Suppressor macrophage treated with lipopolysaccharide for 1 hour (primary cell): ENCODE measurements around the gene TNFSF9.
"Not testable (repeated sequence)": the region's sequence is repeated elsewhere in the genome, so short reads cannot be mapped to it uniquely, and the experiment has no call there.

Experiments used
- DNase-seq, 3 donors: peaks; one replicate each; pipeline ENCODE4 v3.0.0-alpha.2; 2020 to 2022

TNFSF9 gene

DNA sequence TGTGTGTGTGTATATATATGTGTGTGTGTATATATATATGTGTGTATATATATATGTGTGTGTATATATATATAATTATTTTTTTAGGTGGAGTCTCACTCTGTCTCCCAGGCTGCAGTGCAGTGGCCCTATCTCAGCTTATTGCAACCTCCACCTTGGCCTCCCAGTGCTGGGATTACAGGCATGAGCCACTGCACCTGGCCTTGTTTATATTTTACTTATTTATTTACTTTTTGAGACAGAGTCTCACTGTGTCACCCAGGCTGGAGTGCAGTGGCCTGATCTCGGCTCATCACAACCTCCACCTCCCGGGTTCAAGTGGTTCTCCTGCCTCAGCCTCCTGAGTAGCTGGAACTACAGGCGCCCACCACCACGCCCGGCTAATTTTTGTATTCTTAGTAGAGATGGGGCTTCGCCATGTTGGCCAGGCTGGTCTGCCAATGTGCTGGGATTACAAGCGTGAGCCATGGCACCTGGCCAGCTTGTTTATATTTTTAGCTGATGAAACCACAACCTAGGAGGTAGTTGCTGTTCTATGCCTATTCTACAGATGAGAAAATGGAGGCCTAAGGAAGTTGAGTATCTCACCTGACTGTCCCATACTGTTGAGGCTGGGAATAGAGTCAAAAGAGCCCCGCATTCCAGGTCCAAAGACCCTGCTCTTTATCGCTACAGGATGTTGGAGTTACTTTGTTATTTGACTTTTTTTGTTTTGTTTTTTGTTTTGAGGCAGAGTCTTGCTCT, 22.6 kb upstream of the TNFSF9 start:
- DNase-seq = not testable (repeated sequence)

GRCh38 chr19:6509118-6509971, 21.5 kb upstream of the TNFSF9 start:
- DNase-seq = peak; percentile 39 to 59 (median 47)

- no peak for DNase-seq
Measured at GRCh38 chr19:6510618-6511017, 20.2 kb upstream of the TNFSF9 start.

- no peak for DNase-seq
Measured at GRCh38 chr19:6514089-6514488, 16.7 kb upstream of the TNFSF9 start.

DNA sequence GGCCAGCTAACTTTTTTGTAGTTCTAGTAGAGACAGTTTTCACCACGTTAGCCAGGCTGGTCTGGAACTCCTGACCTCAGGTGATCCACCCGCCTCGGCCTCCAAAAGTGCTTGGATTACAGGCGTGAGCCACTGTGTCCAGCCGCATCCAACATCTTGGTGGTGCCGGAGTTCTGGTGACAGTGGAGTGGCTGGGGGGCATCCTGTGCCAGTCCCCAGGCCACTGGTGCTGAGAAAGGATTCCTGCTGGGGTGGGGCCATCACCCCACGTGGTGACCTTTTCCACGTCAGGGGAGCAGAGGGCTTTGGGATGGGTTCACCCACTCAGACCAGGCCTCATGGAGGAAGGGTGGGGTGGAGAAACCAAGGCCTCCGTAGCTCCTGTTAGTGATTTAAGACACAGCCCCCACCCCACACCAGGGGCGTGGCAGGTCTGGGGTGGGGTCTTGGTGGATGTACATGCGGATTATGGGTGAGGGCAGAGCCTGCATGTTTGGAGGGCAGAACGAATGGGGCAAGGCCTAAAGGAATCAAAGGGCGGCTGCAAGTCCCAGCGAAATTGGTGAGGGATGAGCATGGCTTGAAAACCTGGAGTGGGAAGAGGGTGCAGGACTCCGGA, 15.8 kb upstream of the TNFSF9 start:
- no peak for DNase-seq

- peak; percentile 97 to 98 (median 97) for DNase-seq
Measured at GRCh38 chr19:6516018-6516658, 14.7 kb upstream of the TNFSF9 start.

DNA sequence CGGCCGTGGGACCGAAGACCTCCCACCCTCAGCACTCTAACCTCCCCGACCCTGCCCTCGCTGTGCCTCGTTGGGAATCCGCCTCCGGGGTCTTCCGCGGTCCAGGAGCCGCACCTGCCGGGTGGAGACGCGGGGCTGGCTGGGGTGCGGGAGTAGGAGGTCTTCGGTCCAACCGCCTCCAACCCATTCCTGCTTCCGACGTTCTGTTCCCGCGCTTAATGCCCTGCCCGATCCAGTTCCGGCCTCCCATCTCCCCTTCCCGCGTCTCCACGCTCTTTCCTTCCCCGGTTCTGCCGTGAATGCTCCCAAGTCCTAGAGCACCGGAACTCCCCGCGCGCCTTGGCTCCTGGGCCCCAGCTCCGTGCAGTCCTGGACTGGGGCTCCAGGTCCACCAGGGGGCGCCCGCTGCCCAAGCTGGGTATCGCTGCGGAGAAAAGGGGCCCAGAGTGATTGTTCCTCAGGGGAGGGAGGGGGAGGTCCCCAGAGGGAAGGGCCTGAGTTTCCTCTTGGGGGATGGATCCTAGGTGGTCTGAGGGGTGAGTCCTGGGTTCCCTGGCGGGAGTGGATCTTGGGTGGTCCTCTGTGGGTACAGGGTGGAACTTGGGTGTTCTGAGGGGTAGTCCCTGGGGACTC, 14.1 kb upstream of the TNFSF9 start:
- DNase-seq = peak; percentile 94 to 99 (median 97)

- peak; percentile 67 to 87 (median 79) for DNase-seq
Measured at GRCh38 chr19:6518145-6518911, 12.5 kb upstream of the TNFSF9 start.

DNA sequence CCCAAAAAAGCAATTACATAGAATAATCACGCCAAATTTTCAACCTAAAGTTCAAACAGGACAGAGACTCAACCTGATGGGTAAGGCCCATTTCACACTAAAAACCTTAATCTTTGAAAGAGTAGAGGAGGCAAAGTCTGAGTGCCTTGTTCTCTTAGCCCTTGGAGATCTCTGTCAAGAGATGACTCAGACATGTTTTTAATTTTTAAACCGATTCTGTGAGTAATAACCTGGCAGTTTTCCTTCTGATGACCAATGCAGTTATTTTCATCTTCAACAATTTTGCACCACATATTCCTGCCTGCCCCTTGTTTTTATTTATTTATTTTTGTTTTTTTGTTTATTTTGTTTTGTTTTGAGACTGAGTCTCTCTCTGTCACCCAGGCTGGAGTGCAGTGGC, 11.5 kb upstream of the TNFSF9 start:
- peak; percentile 54 to 86 (median 72) for DNase-seq

GRCh38 chr19:6521718-6522646, 8.8 kb upstream of the TNFSF9 start:
- DNase-seq = peak; percentile 82 to 94 (median 91)

- peak in 1 of 3 donors; percentile 15 for DNase-seq
Measured at GRCh38 chr19:6522712-6523111, 8.1 kb upstream of the TNFSF9 start.

DNA sequence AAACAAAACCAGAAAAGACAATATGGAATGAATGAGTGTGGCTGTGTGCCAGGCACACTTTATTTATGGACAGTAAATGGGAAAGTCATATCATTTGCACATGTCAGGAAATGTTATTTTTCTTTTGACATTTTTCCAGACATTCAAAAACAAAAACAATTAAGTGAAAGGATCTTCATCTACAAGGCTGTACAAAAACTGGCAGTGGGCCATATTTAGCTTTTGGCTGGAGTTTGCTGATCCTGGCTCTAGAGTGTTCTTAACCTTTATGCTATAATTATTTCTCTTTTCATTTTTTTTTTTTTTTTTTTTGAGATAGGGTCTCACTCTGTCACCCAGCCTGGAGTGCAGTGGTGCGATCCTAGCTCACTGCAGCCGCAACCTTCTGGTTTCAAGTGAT, 6.5 kb upstream of the TNFSF9 start:
- DNase-seq = peak in 1 of 3 donors; percentile 10

DNA sequence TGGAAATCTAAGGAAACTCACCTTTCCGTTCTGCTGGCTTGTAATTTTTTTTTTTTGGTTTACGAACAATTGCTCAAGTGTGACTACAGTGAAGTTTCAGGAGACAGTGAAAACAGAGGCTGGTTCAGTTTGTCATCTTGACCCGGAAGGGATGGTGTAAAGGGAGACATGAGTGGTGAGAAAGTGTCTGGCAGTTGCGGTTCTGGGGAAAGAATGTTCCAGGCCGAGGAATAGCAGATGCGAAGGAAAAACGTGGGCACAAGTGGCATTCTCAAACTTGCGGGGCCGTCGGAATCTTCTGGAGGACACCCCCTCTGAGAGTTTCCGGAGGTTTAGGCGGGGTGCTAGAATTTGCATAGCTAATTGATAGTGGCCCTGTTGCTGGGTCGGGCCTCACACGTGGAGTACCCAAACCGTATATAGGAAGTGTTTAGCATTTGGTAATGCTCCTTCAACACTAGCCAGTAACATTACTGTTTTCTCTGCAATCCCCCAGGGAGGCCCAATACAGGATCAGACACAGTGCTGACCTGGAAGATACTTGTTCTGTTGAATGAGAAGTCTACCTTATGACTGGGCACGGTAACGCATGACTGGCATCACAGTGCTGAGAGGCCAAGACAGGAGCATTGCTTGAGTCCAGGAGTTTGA, 2.8 kb upstream of the TNFSF9 start:
- DNase-seq = peak in 1 of 3 donors; percentile 16

DNA sequence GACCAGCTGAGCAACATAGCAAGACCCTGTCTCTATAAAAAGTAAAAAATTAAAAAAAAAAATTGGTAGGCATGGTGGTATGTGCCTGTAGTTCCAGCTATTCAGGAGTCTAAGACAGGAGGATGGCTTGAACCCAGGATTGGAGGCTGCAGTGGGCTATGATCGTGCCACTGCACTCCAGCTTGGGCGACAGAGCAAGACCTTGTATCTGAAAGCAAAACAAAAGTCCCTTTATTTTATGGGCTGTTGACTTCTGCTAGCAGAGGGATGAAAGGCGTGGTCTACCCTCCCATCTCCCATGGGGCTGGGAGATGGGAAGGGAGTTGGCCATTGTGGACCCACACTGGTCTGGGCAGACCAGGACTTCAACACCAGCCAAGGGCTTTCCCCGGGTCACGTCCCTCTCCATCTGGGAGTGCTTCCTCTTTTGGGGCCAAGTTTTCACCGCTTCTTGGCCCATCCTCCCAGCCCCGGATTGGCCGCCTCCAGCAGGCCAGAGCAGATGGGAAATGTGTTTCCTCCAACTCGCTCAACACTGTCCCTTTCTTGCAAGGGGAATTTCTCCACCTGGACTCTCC, 2.2 kb upstream of the TNFSF9 start:
- peak; percentile 95 to 97 (median 96) for DNase-seq

DNA sequence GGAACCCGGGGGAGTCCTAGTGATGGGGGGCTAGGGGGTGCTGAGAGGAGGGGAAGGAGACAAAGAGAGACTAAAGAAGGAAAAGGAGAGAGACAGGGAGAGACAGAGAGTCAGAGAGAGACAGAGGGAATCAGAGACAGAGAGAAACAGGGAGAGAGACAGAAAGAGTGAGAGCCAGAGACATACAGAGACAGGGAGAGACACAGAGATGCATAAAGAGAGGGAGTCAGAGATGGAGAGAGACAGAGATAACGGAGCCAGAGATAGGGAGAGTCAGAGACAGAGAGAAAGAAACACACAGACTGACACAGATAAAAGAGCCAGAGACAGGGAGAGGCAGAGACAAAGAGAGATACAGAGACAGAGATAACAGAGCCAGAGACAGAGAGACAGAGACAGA, 1.5 kb upstream of the TNFSF9 start:
- DNase-seq = peak in 1 of 3 donors; percentile 17

DNA sequence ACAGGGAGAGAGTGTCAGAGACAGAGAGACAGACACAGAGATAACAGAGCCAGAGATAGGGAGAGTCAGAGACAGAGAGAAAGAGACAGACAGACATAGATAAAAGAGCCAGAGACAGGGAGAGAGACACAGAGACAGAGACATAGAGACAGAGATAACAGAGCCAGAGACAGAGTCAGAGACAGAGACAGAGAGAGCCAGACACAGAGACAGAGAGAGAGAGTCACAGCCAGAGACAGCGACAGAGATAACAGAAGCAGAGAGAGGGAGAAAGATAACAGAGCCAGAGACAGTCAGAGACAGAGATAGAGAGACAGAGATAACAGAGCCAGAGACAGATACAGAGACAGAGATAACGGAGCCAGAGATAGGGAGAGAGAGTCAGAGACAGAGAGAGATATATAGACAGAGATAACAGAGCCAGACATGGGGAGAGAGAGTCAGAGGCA, 865 bp upstream of the TNFSF9 start:
- DNase-seq = no peak

GRCh38 chr19:6531163-6531955, 533 bp downstream of the TNFSF9 start:
- peak in 1 of 3 donors; percentile 18 for DNase-seq

GRCh38 chr19:6531956-6532243, 1.1 kb downstream of the TNFSF9 start:
- peak in 2 of 3 donors; percentile 17 to 21 for DNase-seq
